ENCODE measurements around the gene AQP9.

Gene AQP9

DNA sequence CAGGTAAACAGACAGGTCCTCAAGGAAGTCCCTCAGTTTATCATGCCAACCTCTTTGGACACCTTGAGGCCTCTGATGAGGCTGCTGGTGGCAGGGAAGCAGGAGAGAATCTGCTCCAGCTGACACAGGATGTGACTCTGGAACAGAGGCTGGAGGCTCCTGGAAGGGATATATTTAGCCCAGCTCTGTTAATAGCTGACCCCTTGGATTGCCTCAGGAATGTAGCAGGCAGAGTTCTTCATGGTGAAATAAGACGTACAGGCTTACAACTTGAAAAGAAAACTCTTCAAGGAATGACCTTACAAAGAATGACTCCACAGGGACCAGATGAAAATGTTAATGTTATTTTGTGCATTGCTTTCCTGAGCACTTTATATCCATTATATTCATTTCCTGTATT, 90.5 kb downstream of the AQP9 start:
- DNase-seq = no peak

DNA sequence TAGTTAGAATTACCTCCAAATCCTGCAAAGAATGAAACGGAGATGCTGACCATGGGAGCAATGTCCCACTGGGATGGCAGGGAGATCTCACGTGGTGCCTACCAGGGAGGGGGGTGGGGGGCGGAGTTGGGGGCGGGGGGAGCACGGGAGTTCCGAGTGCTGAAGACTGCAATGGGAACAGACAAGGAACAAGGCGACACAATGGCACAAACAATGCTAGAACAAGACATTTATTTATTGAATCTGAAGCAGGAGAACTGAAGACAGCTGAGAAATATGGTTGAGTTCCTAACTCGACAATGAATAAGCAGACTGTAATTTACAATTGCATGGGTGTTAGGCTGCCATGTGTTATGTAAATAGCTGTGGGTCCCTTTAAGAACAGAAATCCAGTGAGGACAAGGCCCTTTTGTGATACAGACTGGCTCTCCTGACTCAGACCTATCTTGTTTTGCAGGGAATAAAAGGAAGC, 91.2 kb downstream of the AQP9 start:
- DNase-seq = no peak

DNA sequence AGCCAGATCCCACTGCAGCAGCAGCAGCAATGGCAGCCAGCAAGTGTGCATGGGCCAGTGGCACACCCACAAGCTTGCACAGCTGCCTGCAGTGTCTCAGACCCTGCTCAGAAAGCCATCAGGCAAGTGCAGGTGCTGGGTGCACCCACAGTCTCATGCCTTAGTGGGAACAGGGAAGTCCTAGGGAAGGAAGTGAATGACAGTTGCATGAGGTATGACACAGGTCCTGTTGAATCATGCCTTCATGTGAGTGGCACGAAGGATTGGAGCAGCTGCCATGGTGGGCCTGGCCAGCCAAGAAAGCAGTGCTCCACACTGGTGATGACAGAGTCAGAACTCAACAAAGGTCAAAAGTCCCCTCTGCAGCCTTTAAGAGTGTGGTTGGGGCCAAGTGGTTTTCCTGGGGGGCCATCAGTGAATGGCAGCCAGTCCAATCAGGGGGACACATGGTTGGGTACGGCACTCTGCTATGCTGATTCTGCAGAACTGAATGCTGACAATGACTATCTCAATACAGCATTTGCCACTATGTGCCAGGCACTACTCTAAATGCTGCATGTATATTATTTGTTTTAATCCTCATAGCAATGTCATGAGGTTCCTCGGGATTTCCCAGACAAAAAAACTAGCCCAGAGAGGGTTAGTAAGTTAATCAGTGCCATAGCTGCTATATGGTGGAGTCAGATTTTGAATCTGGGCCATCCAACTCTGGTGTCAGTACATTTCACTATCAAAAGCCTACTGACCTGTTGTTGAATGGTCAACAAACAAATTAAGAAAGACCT, 94.3 kb downstream of the AQP9 start:
- no peak for DNase-seq

DNA sequence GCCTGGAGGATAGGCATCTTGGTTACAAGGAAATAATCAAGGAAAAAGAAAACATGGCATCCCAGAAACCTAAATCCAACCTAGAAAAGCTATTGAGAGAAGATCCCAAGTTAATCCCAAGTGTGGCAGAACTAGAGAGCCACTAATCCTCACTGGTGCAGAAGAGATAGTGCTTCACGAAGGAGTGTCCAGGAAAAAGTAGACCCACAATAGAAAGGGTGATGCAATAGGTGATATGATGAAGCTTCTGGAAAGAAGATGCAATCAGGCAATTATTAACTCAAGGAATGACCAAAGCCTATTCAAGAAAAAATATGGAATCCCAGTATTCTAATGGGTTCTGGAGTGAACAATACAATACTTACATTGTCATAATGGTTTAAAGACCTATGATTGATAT, 95.2 kb downstream of the AQP9 start:
- no peak for DNase-seq
